Sigmoid colon (tissue), 3 donors: Measurements from ENCODE around the gene SLC16A8.

Experiments used
- CTCF ChIP-seq, 4 experiments: fragments of 450-650 bp in 3 of 4; fragments of 200-600 bp in 1 of 4; IDR thresholded peaks; one replicate each; pipeline ENCODE4 v1.5.1; 2016 to 2019; ENCODE audit warnings: antibody characterized with exemption in 4 of 4, mild to moderate bottlenecking in 3 of 4, moderate library complexity in 2 of 4
- POLR2A ChIP-seq, 2 donors: fragments of 450-650 bp; IDR thresholded peaks; one replicate each; pipeline ENCODE4 v1.6.1; 2016; ENCODE audit warnings: antibody characterized with exemption in 2 of 2, mild to moderate bottlenecking in 2 of 2, moderate library complexity in 2 of 2

GRCh38 chr22:38097058-38097457 lies 13.1 kb upstream of the SLC16A8 start:
- TF ChIP-seq CTCF (IDR thresholded peaks at IDR 0.05) (no peak), POLR2A (IDR thresholded peaks at IDR 0.05) (no peak)
